ENCODE data around the gene KIF1B.

KIF1B gene

GRCh38 chr1:10188133-10188650 is 22.2 kb upstream of the KIF1B start:
- ATAC-seq: no peak
- no peak for TF ChIP-seq OSR1 (CRISPR knock-in tag; IDR thresholded peaks at IDR 0.05)
- no peak for TF ChIP-seq CSRNP3 (CRISPR knock-in tag; IDR thresholded peaks at IDR 0.05)
- no peak for TF ChIP-seq CSDC2 (CRISPR knock-in tag; IDR thresholded peaks at IDR 0.05)
- no peak for TF ChIP-seq TCF4 (CRISPR knock-in tag; IDR thresholded peaks at IDR 0.05; ENCODE audit: borderline replicate concordance)
- no peak for TF ChIP-seq ZNF565 (CRISPR knock-in tag; conservative IDR thresholded peaks at IDR 0.05; ENCODE audit: low read depth)
- TF ChIP-seq PATZ1 (CRISPR knock-in tag; IDR thresholded peaks at IDR 0.05; ENCODE audit: borderline replicate concordance): no peak
- TF ChIP-seq CREB5 (CRISPR knock-in tag; IDR thresholded peaks at IDR 0.05; ENCODE audit: low read depth): no peak
- no peak for TF ChIP-seq GLIS3 (CRISPR knock-in tag; IDR thresholded peaks at IDR 0.05)
- TF ChIP-seq ESRRG (CRISPR knock-in tag; IDR thresholded peaks at IDR 0.05): no peak
- TF ChIP-seq ZC3H10 (CRISPR knock-in tag; IDR thresholded peaks at IDR 0.05): no peak
- no peak for TF ChIP-seq ARNTL (CRISPR knock-in tag; IDR thresholded peaks at IDR 0.05; ENCODE audit: borderline replicate concordance, low read depth)
- no peak for TF ChIP-seq ZFP3 (CRISPR knock-in tag; IDR thresholded peaks at IDR 0.05)
- no peak for TF ChIP-seq ZFP30 (CRISPR knock-in tag; IDR thresholded peaks at IDR 0.05)
- no peak for TF ChIP-seq SNAI2 (CRISPR knock-in tag; IDR thresholded peaks at IDR 0.05)

GRCh38 chr1:10189659-10190058 is 20.7 kb upstream of the KIF1B start:
- TF ChIP-seq ZFP3 (CRISPR knock-in tag; IDR thresholded peaks at IDR 0.05): no peak
- no peak for TF ChIP-seq POU6F1 (CRISPR knock-in tag; IDR thresholded peaks at IDR 0.05; ENCODE audit: borderline replicate concordance, low read depth)
- no peak for ATAC-seq

- ATAC-seq: no peak
- no peak for TF ChIP-seq CSRNP3 (CRISPR knock-in tag; IDR thresholded peaks at IDR 0.05)
- TF ChIP-seq RARB (CRISPR knock-in tag; IDR thresholded peaks at IDR 0.05): no peak
- no peak for TF ChIP-seq BACH2 (CRISPR knock-in tag; IDR thresholded peaks at IDR 0.05; ENCODE audit: borderline replicate concordance)
- TF ChIP-seq ZFP30 (CRISPR knock-in tag; IDR thresholded peaks at IDR 0.05): no peak
- TF ChIP-seq TCF4 (CRISPR knock-in tag; IDR thresholded peaks at IDR 0.05; ENCODE audit: borderline replicate concordance): no peak
- no peak for TF ChIP-seq ARNTL (CRISPR knock-in tag; IDR thresholded peaks at IDR 0.05; ENCODE audit: borderline replicate concordance, low read depth)
Observed at GRCh38 chr1:10192263-10192662, 18.1 kb upstream of the KIF1B start.

GRCh38 chr1:10193288-10193687 is 17.1 kb upstream of the KIF1B start:
- ATAC-seq: no peak

More at GRCh38 chr1:10193288-10193687, 17.1 kb upstream of the KIF1B start:
- no peak for TF ChIP-seq PPARA (CRISPR knock-in tag; IDR thresholded peaks at IDR 0.05; ENCODE audit: borderline replicate concordance)
- no peak for TF ChIP-seq ARNTL (CRISPR knock-in tag; IDR thresholded peaks at IDR 0.05; ENCODE audit: borderline replicate concordance, low read depth)
- no peak for TF ChIP-seq POU6F1 (CRISPR knock-in tag; IDR thresholded peaks at IDR 0.05; ENCODE audit: borderline replicate concordance, low read depth)
- TF ChIP-seq ZC3H10 (CRISPR knock-in tag; IDR thresholded peaks at IDR 0.05): no peak
- TF ChIP-seq ZNF565 (CRISPR knock-in tag; conservative IDR thresholded peaks at IDR 0.05; ENCODE audit: low read depth): no peak
- TF ChIP-seq TCF4 (CRISPR knock-in tag; IDR thresholded peaks at IDR 0.05; ENCODE audit: borderline replicate concordance): no peak
- no peak for TF ChIP-seq GLIS3 (CRISPR knock-in tag; IDR thresholded peaks at IDR 0.05)
- TF ChIP-seq RARB (CRISPR knock-in tag; IDR thresholded peaks at IDR 0.05): no peak

Data from SK-N-SH treated with all-trans-retinoic acid at 6 μM for 48 hours (cell line).